Coronary artery (tissue), 2 donors: ENCODE measurements around the gene MAPT.

ENCODE experiments used
- DNase-seq: peaks from one replicate; pipeline ENCODE4 v3.0.0-alpha.2; 2017; ENCODE audit warnings: low spot score
- H3K27ac ChIP-seq, 2 donors: fragments of 200-600 bp; sonication (generic); one replicate each; pipeline ENCODE4 v1.5.1; 2016 to 2019
- H3K4me3 ChIP-seq: fragments of 200-600 bp; sonication (generic); 2 replicates; pipeline ENCODE4 v1.5.1; 2016; ENCODE audit warnings: mild to moderate bottlenecking, moderate library complexity
- TF ChIP-seq, protein P1 (sequence below): fragments of 200-600 bp; sonication (generic); IDR thresholded peaks from one replicate; pipeline ENCODE4 v1.5.1; 2019; ENCODE audit warnings: antibody characterized with exemption

The MAPT gene

DNA sequence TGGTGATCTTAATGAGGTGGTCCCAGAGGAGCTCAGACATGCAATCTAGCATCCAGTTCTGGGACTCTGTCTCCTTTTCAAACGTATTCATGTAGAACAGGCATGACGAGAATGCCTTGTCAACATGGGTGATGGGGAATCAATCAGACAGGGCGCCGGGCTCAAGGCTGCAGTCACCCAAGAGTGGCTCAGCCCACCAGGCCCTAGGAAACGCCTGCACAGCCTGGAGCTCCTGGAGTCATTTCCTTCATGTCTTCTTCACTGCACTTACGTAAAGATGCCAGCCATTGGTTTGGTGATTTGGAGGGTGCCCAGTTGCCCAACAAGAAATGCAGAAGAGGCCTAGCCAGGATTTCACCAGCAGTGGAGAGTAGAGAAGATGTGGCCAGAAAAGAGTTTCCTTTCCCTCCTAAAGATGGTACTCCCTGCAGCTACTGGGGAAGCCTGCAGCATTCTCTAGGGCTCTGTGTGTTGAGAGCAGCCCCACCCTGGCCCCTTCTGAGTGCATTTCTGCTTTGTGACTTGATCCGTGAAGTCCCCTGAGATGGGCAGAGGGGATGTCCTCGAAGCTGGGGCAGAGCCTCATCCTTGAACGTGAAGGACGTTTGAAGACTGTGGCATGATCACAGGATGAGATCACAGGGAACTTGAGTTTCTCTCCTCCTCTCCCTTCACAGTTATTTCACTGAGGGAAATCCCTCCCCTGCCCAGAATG lies 80.7 kb downstream of the MAPT start:
- H3K27ac ChIP-seq, result no peak overlapping the region
- no peak for DNase-seq
- TF ChIP-seq, protein P1, sequence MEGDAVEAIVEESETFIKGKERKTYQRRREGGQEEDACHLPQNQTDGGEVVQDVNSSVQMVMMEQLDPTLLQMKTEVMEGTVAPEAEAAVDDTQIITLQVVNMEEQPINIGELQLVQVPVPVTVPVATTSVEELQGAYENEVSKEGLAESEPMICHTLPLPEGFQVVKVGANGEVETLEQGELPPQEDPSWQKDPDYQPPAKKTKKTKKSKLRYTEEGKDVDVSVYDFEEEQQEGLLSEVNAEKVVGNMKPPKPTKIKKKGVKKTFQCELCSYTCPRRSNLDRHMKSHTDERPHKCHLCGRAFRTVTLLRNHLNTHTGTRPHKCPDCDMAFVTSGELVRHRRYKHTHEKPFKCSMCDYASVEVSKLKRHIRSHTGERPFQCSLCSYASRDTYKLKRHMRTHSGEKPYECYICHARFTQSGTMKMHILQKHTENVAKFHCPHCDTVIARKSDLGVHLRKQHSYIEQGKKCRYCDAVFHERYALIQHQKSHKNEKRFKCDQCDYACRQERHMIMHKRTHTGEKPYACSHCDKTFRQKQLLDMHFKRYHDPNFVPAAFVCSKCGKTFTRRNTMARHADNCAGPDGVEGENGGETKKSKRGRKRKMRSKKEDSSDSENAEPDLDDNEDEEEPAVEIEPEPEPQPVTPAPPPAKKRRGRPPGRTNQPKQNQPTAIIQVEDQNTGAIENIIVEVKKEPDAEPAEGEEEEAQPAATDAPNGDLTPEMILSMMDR, result no peak
- H3K4me3 ChIP-seq, result no peak overlapping the region

DNA sequence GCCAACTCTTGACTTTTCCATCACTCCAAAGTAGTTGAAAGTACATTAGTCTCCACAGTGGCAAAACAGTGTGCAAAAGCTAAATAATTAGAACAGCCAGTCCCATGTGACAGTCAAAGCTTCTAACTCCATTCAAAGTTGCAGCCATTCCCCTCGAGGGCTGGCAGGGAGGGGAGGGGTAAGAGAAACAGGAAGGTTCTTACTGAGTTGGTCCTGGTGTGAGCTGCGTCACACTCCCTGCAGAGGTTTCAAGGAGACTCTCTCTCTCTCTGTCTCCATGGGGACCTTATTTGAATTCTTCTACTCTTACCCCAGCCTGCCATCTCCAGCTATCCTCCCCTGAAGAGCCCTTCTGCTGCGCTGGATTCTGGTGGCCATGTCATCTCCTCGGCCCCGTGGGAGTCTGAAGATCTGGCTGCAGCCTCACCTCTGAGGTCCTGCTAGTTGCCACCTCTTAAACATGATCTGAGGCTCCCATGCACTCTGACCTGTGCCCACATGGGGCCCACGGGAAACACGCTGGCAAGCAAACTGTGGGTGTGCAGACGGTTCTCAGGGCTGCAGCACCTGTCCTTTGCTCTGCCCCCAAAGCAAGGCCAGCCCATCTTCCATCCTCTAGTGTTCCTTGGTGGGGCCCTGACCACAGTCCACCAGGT lies 81.4 kb downstream of the MAPT start:
- no peak overlapping the region for H3K4me3 ChIP-seq
- DNase-seq, result no peak
- TF ChIP-seq, protein P1, result no peak
- H3K27ac ChIP-seq, result no peak overlapping the region

DNA sequence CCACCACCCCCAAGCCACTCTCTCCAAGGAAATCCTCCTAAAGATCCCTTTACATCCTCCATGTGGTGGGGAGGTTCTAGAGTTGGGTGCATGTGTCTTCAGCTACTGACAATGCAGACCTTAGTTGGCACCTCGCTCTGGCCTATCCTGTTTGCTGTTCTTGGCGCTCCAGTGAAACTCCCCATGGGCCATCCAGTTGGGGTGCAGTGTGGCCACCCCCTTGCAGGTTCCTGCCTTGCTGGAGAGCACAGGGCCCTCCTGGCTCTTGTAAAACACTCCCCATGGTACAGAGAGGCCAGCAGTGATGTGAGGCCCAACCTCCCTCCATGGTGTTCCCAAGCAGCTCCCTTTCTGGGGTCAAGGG lies 82.0 kb downstream of the MAPT start:
- DNase-seq, result no peak
- TF ChIP-seq, protein P1, result no peak
- Histone ChIP-seq H3K4me3 (no peak overlapping the region), H3K27ac (no peak overlapping the region)

DNA sequence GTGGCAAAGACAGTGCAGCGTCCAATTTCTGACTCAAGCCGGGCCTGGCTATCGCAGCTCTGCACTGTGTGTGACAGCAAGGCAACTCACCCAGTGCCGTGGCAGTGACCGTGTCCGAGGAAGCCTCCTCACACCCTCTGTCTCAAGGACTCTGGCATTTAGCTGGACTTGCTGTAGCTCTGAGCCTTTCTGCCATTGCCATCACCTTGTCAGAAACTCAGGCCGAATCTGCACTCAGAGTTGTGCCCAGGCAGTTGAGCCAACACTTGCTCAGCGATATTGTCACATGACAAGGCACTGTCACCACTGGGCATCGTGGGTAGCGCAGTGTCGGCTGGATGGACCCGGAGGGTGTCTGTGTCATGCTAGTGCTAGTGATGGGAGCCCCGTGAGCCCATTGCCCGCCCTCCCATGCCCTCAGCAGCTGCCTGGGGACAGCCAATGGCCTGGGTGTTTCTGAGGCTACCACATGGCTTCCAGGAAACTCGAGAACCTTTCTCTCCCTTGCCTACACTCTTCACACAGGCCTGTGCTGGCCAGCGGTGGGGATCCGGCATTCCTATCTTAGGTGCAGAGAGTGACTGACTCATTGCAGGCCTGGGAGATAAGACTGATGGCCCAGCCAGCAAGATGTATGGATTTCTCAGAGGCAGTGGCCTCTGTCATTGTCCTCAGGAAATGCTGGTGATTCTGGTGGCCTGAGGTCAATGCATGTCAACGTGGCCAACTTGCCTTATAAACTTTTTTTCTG lies 82.6 kb downstream of the MAPT start:
- TF ChIP-seq, protein P1, result no peak
- Histone ChIP-seq H3K27ac (no peak overlapping the region), H3K4me3 (no peak overlapping the region)
- no peak for DNase-seq

DNA sequence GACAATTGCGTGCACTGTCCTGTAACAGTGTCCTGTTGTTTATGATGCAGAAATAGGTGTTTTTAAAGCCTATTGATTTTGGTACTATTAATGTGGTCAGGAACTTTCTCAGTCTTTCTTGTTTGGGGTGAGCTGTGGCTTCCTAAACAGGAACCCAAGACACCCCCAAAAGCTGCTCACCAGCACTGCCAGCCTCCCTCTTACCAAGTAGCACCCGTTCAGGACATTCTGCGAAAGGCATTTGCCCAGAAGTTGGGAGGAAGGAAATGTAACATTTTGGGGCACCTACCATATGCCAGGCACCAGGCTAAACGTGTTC lies 83.1 kb downstream of the MAPT start:
- H3K4me3 ChIP-seq, result no peak overlapping the region
- TF ChIP-seq, protein P1, result no peak
- H3K27ac ChIP-seq, result no peak overlapping the region
- no peak for DNase-seq

DNA sequence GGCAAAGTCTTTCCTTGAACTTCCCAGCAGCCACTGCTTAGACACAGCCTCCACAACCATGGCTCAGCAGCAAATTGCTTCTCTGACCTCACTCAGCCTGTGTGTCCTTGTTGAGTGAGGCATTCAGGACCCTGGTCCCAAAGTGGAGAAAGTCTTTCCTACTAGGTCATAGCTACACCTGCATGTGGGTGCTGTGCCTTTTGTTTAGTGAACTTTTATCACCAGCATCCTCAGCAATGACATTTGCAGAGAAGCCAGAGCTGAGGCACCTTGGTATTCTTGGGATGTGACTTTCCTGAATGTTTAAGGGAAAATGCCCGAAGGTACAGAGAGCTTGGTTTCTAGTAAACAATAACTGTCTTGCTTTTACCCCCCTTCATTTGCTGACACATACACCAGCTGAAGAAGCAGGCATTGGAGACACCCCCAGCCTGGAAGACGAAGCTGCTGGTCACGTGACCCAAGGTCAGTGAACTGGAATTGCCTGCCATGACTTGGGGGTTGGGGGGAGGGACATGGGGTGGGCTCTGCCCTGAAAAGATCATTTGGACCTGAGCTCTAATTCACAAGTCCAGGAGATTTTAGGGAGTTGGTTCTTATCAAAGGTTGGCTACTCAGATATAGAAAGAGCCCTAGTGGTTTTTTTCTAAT lies 83.7 kb downstream of the MAPT start:
- DNase-seq, result no peak
- no peak overlapping the region for H3K4me3 ChIP-seq
- H3K27ac ChIP-seq, result no peak overlapping the region
- TF ChIP-seq, protein P1, result no peak
